ENCODE data around the gene PSMG1. TPM values are rescaled to one million over a fixed set of nuclear protein-coding genes. Genes with fewer than 3 reads are reported as not detected.

The PSMG1 gene
- polyA plus RNA-seq, 1 experiment, result 21.9 TPM

- POLR2A ChIA-PET, result no interaction called here
- Histone ChIP-seq H3K4me3 (ENCODE audit: low read depth, low read length) (no peak overlapping the region), H3K36me3 (ENCODE audit: control insufficient read depth, insufficient read depth, low read length) (no peaks in the 10 kb centered on the region), H3K27me3 (ENCODE audit: control insufficient read depth, insufficient read depth, low read length) (peaks cover 8% of the 10 kb centered on the region)
- no peak for TF ChIP-seq CTCF (IDR thresholded peaks at IDR 0.05; ENCODE audit: insufficient read depth, low read depth, low read length)
- CTCF ChIA-PET, result interaction anchor here (0.6 to 1.4 kb wide), 6 partner anchors 9 to 769 kb away, joined by 3 to 6 read pairs (median 4); no protein-coding TSS in a partner anchor
- no peak for DNase-seq (ENCODE audit: low read depth)
These were observed 32.9 kb downstream of the PSMG1 start for GRCh38 chr21:39150316-39150715.

DNA sequence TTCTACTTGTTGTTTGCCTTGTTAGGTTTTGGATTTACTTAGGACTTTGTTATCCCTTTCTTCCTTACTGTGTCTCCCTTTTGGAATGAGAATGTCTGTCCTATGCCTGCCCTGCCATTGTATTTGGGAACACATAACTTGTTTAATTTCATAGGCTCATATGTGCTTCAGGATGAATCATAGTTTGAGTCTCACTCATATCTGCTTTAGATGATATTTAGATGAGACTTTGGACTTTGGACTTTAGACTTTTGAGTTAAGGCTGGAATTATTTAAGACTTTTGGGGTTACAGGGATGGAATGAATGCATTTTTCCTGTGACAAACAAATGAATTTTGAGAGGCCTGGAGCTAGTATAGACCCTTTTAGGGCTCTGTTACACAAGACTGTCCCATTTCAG lies 33.4 kb downstream of the PSMG1 start:
- no peaks in the 10 kb centered on the region for H3K36me3 ChIP-seq (ENCODE audit: control insufficient read depth, insufficient read depth, low read length)
- CTCF ChIA-PET, result interaction anchor here (1.0 to 1.4 kb wide), 4 partner anchors 8 to 22 kb away, joined by 3 to 6 read pairs (median 4); no protein-coding TSS in a partner anchor
- DNase-seq (ENCODE audit: low read depth), result no peak
- H3K27me3 ChIP-seq (ENCODE audit: control insufficient read depth, insufficient read depth, low read length), result peaks cover 8% of the 10 kb centered on the region
- TF ChIP-seq CTCF (IDR thresholded peaks at IDR 0.05; ENCODE audit: insufficient read depth, low read depth, low read length), result no peak
- no peak overlapping the region for H3K4me3 ChIP-seq (ENCODE audit: low read depth, low read length)
- POLR2A ChIA-PET, result no interaction called here

DNA sequence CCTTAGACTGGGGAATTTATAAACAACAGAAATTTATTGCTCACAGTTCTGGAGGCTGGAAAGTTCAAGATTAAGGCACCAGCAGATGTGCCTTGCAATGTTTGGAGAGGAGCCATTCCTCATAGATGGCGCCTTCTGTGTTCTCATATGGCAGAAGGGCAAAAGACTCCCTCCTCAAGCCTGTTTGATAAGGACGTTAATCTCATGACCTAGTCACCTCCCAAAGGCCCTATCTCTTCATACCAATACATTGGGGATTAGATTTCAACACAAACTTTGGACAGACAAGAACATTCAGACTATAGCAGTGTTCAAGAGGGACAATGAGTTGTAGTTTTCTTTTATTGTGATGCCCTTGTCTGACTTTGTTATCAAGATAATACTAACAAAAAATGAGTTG lies 34.3 kb downstream of the PSMG1 start:
- Histone ChIP-seq H3K27me3 (ENCODE audit: control insufficient read depth, insufficient read depth, low read length) (peaks cover 8% of the 10 kb centered on the region), H3K36me3 (ENCODE audit: control insufficient read depth, insufficient read depth, low read length) (no peaks in the 10 kb centered on the region), H3K4me3 (ENCODE audit: low read depth, low read length) (no peak overlapping the region)
- DNase-seq (ENCODE audit: low read depth), result no peak
- no peak for TF ChIP-seq CTCF (IDR thresholded peaks at IDR 0.05; ENCODE audit: insufficient read depth, low read depth, low read length)
- CTCF ChIA-PET, result no interaction called here
- POLR2A ChIA-PET, result no interaction called here

DNA sequence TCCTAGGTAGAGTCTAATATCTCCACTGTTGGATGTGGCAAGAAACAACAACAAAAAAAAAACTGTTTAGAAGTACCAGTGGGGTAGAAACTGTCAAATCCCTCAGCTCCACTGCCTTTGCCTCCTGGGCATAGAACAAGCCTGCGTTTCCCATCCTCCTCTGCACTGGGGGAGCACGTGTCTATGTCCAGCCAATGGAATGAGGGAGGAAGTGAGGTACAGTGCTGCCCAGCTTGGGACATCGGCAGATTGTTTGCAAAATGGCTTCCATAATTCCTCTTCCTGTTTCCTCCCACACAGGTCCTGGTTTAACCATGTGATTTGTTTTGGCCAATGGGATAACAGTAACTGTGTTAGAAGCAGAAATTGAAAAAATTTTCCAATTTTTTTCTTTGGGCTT lies 39.1 kb downstream of the PSMG1 start:
- ChIA-PET POLR2A (no interaction called here), CTCF (interaction anchor here (1.3 kb wide), 1 partner anchor 639 kb away, joined by 3 read pairs; no protein-coding TSS in a partner anchor)
- no peak for TF ChIP-seq CTCF (IDR thresholded peaks at IDR 0.05; ENCODE audit: insufficient read depth, low read depth, low read length)
- no peak for DNase-seq (ENCODE audit: low read depth)
- Histone ChIP-seq H3K27me3 (ENCODE audit: control insufficient read depth, insufficient read depth, low read length) (peaks cover 2% of the 10 kb centered on the region; the same call in 1 of the 2 replicates), H3K4me3 (ENCODE audit: low read depth, low read length) (no peak overlapping the region), H3K36me3 (ENCODE audit: control insufficient read depth, insufficient read depth, low read length) (no peaks in the 10 kb centered on the region)

DNA sequence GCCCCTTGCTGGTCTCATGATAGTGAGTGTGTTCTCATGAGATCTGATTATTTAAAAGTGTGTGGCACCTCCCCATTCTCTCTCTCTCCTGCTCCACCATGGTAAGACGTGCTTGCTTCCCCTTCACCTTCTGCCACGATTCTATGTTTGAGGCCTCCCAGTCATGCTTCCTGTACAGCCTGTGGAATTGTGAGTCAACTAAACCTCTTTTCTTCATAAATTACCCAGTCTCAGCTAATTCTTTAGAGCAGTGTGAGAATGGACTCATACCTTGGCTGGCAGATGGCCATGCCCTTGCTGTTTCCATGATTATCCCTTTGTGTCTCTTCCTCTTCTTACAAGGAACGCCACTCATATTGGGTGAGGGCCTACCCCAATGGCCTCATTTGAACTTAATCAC lies 40.3 kb downstream of the PSMG1 start:
- peaks cover 2% of the 10 kb centered on the region; the same call in 1 of the 2 replicates for H3K27me3 ChIP-seq (ENCODE audit: control insufficient read depth, insufficient read depth, low read length)
- CTCF ChIA-PET, result no interaction called here
- no peak for DNase-seq (ENCODE audit: low read depth)
- no peaks in the 10 kb centered on the region for H3K36me3 ChIP-seq (ENCODE audit: control insufficient read depth, insufficient read depth, low read length)
- POLR2A ChIA-PET, result no interaction called here
- H3K4me3 ChIP-seq (ENCODE audit: low read depth, low read length), result no peak overlapping the region
- no peak for TF ChIP-seq CTCF (IDR thresholded peaks at IDR 0.05; ENCODE audit: insufficient read depth, low read depth, low read length)

All from BJ (cell line).